Esophagus squamous epithelium (tissue), 4 donors: ENCODE results near the gene FTCD.

ENCODE experiments used
- CTCF ChIP-seq, 6 experiments: fragments of 450-650 bp in 4 of 6; fragments of 200-600 bp in 2 of 6; sonication (generic) in 2 of 6; IDR thresholded peaks; one replicate each; pipeline ENCODE4 v1.5.1; 2016 to 2019; ENCODE audit warnings: antibody characterized with exemption in 6 of 6, mild to moderate bottlenecking in 4 of 6, moderate library complexity in 4 of 6
- POLR2A ChIP-seq, 4 donors: fragments of 450-650 bp; IDR thresholded peaks; one replicate each; pipeline ENCODE4 v1.6.1; 2017; ENCODE audit warnings: antibody characterized with exemption in 4 of 4, mild to moderate bottlenecking in 4 of 4, moderate library complexity in 3 of 4

- TF ChIP-seq CTCF (IDR thresholded peaks at IDR 0.05) (no peak), POLR2A (IDR thresholded peaks at IDR 0.05) (no peak)
Observed at GRCh38 chr21:46154955-46155513, 345 bp downstream of the FTCD start.
